ENCODE data around the gene PLCB1. TPM values are rescaled to one million over a fixed set of nuclear protein-coding genes. Genes with fewer than 3 reads are reported as not detected.
A peak's percentile ranks its signal among the peaks of the same experiment; 100 is the strongest.

PLCB1 gene
- total RNA-seq, 1 experiment from 2014 or later: not detected

- no TSS peak for BruUV-seq (replicated peaks)
- Histone ChIP-seq H3K27me3 (ENCODE audit: insufficient read depth, low read depth) (no peaks in the 10 kb centered on the region), H3F3A (ENCODE audit: insufficient read depth, low read depth) (no peaks in the 10 kb centered on the region), H3K9me3 (ENCODE audit: insufficient read depth, low read depth) (no peaks in the 10 kb centered on the region), H3K79me2 (ENCODE audit: low read depth) (no peaks in the 10 kb centered on the region), H3K9me2 (ENCODE audit: insufficient read depth) (no peaks in the 10 kb centered on the region), H4K20me1 (ENCODE audit: insufficient read depth) (0 out of 2 replicates have a peak, but pooled peaks cover 3% of the 10 kb centered on the region), H3K36me3 (ENCODE audit: low read depth) (no peaks in the 10 kb centered on the region), H2AFZ (no peak overlapping the region), H3K4me3 (no peak overlapping the region), H3K4me2 (no peak overlapping the region), H3K27ac (no peak overlapping the region), H3K4me1 (replicated peaks; ENCODE audit: insufficient read depth) (no peaks in the 10 kb centered on the region)
- peak in 1 of 2 experiments; percentile 10 for DNase-seq
- TF ChIP-seq EZH2 (IDR thresholded peaks at IDR 0.05; ENCODE audit: low read depth) (no peak), CTCF (conservative IDR thresholded peaks at IDR 0.05) (peak; percentile 74)
- intact Hi-C loops (cut with micrococcal nuclease; ENCODE audit: unreplicated experiment): loop anchor here (10.0 kb wide), 1 partner anchor 371 kb away; no protein-coding TSS in a partner anchor
- ChIA-PET CTCF (interaction anchor here (0.7 kb wide), 1 partner anchor 369 kb away, joined by 6 read pairs; no protein-coding TSS in a partner anchor), POLR2A (ENCODE audit: unreplicated experiment) (no interaction called here)
These were observed 173.4 kb downstream of the PLCB1 start for GRCh38 chr20:8305449-8305978.

GRCh38 chr20:8306937-8307336 is 174.9 kb downstream of the PLCB1 start:
- ChIA-PET POLR2A (ENCODE audit: unreplicated experiment) (no interaction called here), CTCF (no interaction called here)
- no peaks in the 10 kb centered on the region for H3K27me3 ChIP-seq (ENCODE audit: insufficient read depth, low read depth)
- no peaks in the 10 kb centered on the region for H3K36me3 ChIP-seq (ENCODE audit: low read depth)
- no peaks in the 10 kb centered on the region for H3K9me2 ChIP-seq (ENCODE audit: insufficient read depth)
- no peaks in the 10 kb centered on the region for H3K79me2 ChIP-seq (ENCODE audit: low read depth)
- TF ChIP-seq CTCF (conservative IDR thresholded peaks at IDR 0.05) (no peak), EZH2 (IDR thresholded peaks at IDR 0.05; ENCODE audit: low read depth) (no peak)
- H3K4me3 ChIP-seq: no peak overlapping the region
- no peak overlapping the region for H2AFZ ChIP-seq
- intact Hi-C loops (cut with micrococcal nuclease; ENCODE audit: unreplicated experiment): loop anchor here (10.0 kb wide), 1 partner anchor 372 kb away; no protein-coding TSS in a partner anchor
- no peaks in the 10 kb centered on the region for H3F3A ChIP-seq (ENCODE audit: insufficient read depth, low read depth)
- BruUV-seq (replicated peaks): no TSS peak
- DNase-seq: no peak
- H3K4me2 ChIP-seq: no peak overlapping the region
- no peaks in the 10 kb centered on the region for H4K20me1 ChIP-seq (ENCODE audit: insufficient read depth)
- no peak overlapping the region for H3K27ac ChIP-seq
- no peaks in the 10 kb centered on the region for H3K4me1 ChIP-seq (replicated peaks; ENCODE audit: insufficient read depth)
- no peaks in the 10 kb centered on the region for H3K9me3 ChIP-seq (ENCODE audit: insufficient read depth, low read depth)

GRCh38 chr20:8309634-8310033 is 177.6 kb downstream of the PLCB1 start:
- H3K79me2 ChIP-seq (ENCODE audit: low read depth): no peaks in the 10 kb centered on the region
- no peak overlapping the region for H3K4me2 ChIP-seq
- H3K27me3 ChIP-seq (ENCODE audit: insufficient read depth, low read depth): no peaks in the 10 kb centered on the region
- DNase-seq: no peak
- no peaks in the 10 kb centered on the region for H3K4me1 ChIP-seq (replicated peaks; ENCODE audit: insufficient read depth)
- CTCF ChIA-PET: no interaction called here
- H3F3A ChIP-seq (ENCODE audit: insufficient read depth, low read depth): no peaks in the 10 kb centered on the region
- H3K9me3 ChIP-seq (ENCODE audit: insufficient read depth, low read depth): no peaks in the 10 kb centered on the region
- H3K27ac ChIP-seq: no peak overlapping the region
- BruUV-seq (replicated peaks): no TSS peak
- no peak overlapping the region for H2AFZ ChIP-seq
- H4K20me1 ChIP-seq (ENCODE audit: insufficient read depth): no peaks in the 10 kb centered on the region
- TF ChIP-seq EZH2 (IDR thresholded peaks at IDR 0.05; ENCODE audit: low read depth): no peak
- TF ChIP-seq CTCF (conservative IDR thresholded peaks at IDR 0.05): no peak
- intact Hi-C loops (cut with micrococcal nuclease; ENCODE audit: unreplicated experiment): loop anchor here (10.0 kb wide), 1 partner anchor 375 kb away; no protein-coding TSS in a partner anchor
- H3K36me3 ChIP-seq (ENCODE audit: low read depth): no peaks in the 10 kb centered on the region
- no peaks in the 10 kb centered on the region for H3K9me2 ChIP-seq (ENCODE audit: insufficient read depth)
- H3K4me3 ChIP-seq: no peak overlapping the region
- POLR2A ChIA-PET (ENCODE audit: unreplicated experiment): no interaction called here

Measured in PC-9 (cell line).